Measurements from ENCODE around the gene ERCC4.
A peak's percentile ranks its signal among the peaks of the same experiment; 100 is the strongest.
"Not testable (repeated sequence)": the region's sequence is repeated elsewhere in the genome, so short reads cannot be mapped to it uniquely, and the experiment has no call there.

The ERCC4 gene

GRCh38 chr16:13919683-13920509 lies at the start of gene ERCC4:
TSS of gene ERCC4 (plus strand) at chr16:13920154. CDS start at chr16:13920166, 12 bp downstream.
- peak; percentile 100 for DNase-seq (ENCODE audit: low spot score)

- DNase-seq (ENCODE audit: low spot score): no peak
Measured at GRCh38 chr16:13873835-13874438, 46.0 kb upstream of the ERCC4 start.

GRCh38 chr16:13875614-13876284 lies 44.2 kb upstream of the ERCC4 start:
- DNase-seq (ENCODE audit: low spot score): no peak

- DNase-seq (ENCODE audit: low spot score): no peak
Measured at GRCh38 chr16:13883276-13883675, 36.7 kb upstream of the ERCC4 start.

- DNase-seq (ENCODE audit: low spot score): no peak
Measured at GRCh38 chr16:13883881-13884280, 36.1 kb upstream of the ERCC4 start.

- DNase-seq (ENCODE audit: low spot score): no peak
Measured at GRCh38 chr16:13885700-13886099, 34.3 kb upstream of the ERCC4 start.

GRCh38 chr16:13886608-13887007 lies 33.3 kb upstream of the ERCC4 start:
- DNase-seq (ENCODE audit: low spot score): no peak

- DNase-seq (ENCODE audit: low spot score): not testable (repeated sequence)
Measured at GRCh38 chr16:13889323-13889722, 30.6 kb upstream of the ERCC4 start.

- no peak for DNase-seq (ENCODE audit: low spot score)
Measured at GRCh38 chr16:13892301-13892700, 27.7 kb upstream of the ERCC4 start.

GRCh38 chr16:13895516-13895915 lies 24.4 kb upstream of the ERCC4 start:
- no peak for DNase-seq (ENCODE audit: low spot score)

GRCh38 chr16:13896543-13897182 lies 23.3 kb upstream of the ERCC4 start:
- DNase-seq (ENCODE audit: low spot score): no peak

GRCh38 chr16:13897806-13898205 lies 22.1 kb upstream of the ERCC4 start:
- no peak for DNase-seq (ENCODE audit: low spot score)

- DNase-seq (ENCODE audit: low spot score): no peak
Measured at GRCh38 chr16:13898233-13898632, 21.7 kb upstream of the ERCC4 start.

GRCh38 chr16:13902052-13902451 lies 17.9 kb upstream of the ERCC4 start:
- DNase-seq (ENCODE audit: low spot score): no peak

- DNase-seq (ENCODE audit: low spot score): no peak
Measured at GRCh38 chr16:13902677-13903076, 17.3 kb upstream of the ERCC4 start.

GRCh38 chr16:13904179-13904691 lies 15.7 kb upstream of the ERCC4 start:
- DNase-seq (ENCODE audit: low spot score): no peak

GRCh38 chr16:13904822-13905221 lies 15.1 kb upstream of the ERCC4 start:
- not testable (repeated sequence) for DNase-seq (ENCODE audit: low spot score)

GRCh38 chr16:13906168-13907089 lies 13.5 kb upstream of the ERCC4 start:
- no peak for DNase-seq (ENCODE audit: low spot score)

- no peak for DNase-seq (ENCODE audit: low spot score)
Measured at GRCh38 chr16:13907431-13907830, 12.5 kb upstream of the ERCC4 start.

- no peak for DNase-seq (ENCODE audit: low spot score)
Measured at GRCh38 chr16:13909069-13909468, 10.9 kb upstream of the ERCC4 start.

- no peak for DNase-seq (ENCODE audit: low spot score)
Measured at GRCh38 chr16:13909872-13910303, 10.1 kb upstream of the ERCC4 start.

Data from CD4-positive, alpha-beta T cell treated with Interleukin-2 at 100 ng/mL for 4 hours (primary cell).